ENCODE measurements around the gene SPECC1.

The SPECC1 gene

DNA sequence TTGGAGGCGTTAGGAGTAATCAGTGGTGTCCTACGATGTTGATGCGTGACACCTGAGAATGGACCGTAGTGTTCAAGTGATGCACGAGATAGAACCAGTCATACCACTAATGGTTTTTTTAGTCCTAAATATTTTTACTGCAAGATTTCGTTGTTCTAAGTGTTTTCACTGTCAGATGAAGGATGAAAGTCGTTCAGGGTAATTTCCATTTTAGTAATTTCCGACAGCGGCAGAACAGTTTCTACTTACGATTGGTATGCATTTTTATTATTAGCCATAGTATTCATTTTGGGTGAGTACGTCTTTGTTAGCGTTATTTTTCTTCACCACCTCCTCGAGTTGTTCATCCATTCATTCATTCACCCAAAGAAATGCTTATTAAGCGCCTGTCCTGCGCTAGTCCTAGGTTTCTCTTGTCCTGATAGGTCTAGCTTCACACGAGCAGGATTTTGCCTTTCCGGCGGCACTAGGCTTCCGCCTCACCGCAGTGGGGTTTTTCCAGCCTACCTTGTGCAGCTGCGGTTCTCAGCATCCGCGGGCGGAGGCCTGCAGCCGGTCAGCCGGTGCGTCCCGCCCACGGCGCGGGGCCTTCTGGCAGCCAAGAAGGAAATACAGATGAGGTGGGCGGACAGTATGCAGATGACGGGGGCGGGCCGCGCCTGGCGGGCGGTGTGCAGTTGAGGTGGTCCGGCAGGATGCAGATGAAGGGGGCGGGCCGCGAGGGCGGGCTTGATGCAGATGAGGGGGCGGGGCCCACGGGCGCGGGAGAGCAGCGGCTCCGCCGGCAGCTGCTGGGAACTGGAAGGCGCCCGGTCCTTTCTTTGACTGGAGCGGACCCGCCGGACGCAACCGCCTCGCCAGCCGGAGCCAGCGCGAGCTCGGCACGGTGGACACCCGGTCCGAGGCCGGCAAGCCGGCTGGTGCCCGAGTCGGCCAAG lies 146.4 kb downstream of the SPECC1 start:
- no peak overlapping the region for H3K27ac ChIP-seq (ENCODE audit: low read depth, low read length, poor library complexity, severe bottlenecking)
- peaks cover 8% of the 10 kb centered on the region for H3K27me3 ChIP-seq (ENCODE audit: insufficient read depth, low read length)

DNA sequence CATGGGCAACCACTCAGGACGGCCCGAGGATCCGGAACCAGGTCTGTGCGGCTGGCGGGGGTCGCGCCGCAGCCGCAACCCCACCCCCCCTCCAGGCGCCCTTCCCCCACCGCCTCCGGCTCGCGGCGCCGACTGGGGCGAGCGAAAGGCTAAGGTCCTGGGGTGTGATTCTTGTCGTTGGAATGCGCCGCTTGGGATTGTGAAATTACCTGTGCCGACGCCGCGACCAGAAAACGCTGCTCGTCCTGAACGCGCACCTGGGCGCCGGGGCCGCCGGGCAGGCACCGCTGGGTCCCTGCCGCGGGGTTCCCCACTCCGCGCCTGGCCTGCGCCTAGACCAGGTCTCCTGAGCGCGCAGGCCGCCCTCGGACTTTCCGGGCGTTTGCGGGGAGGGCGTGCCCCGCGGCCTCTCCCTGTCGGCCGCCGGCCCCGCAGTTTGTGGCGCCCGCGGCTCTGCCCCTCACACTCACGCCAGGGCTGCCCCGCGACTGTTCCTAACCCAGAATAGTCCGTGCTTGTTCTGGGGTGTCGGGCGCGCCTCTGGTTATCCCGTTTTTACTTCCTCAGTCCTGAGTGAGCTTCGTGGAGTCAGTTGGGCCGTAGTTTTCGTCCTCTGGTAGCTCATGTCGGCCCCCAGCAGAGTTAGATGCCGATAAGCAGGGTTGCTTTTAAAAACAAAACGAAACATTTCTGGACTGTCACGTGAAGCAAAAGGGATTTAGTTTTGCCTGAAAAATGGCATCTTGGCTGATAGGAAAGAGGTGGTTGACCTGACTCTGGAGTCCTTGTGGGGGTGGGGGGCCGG lies 147.2 kb downstream of the SPECC1 start:
- no peaks in the 10 kb centered on the region for H4K20me1 ChIP-seq (ENCODE audit: insufficient read depth, low read length)
- no peak for TF ChIP-seq EZH2 (IDR thresholded peaks at IDR 0.05; ENCODE audit: borderline replicate concordance, low read length)
- TF ChIP-seq, protein P1, sequence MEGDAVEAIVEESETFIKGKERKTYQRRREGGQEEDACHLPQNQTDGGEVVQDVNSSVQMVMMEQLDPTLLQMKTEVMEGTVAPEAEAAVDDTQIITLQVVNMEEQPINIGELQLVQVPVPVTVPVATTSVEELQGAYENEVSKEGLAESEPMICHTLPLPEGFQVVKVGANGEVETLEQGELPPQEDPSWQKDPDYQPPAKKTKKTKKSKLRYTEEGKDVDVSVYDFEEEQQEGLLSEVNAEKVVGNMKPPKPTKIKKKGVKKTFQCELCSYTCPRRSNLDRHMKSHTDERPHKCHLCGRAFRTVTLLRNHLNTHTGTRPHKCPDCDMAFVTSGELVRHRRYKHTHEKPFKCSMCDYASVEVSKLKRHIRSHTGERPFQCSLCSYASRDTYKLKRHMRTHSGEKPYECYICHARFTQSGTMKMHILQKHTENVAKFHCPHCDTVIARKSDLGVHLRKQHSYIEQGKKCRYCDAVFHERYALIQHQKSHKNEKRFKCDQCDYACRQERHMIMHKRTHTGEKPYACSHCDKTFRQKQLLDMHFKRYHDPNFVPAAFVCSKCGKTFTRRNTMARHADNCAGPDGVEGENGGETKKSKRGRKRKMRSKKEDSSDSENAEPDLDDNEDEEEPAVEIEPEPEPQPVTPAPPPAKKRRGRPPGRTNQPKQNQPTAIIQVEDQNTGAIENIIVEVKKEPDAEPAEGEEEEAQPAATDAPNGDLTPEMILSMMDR (IDR thresholded peaks at IDR 0.05; ENCODE audit: low read length) = no peak
- no peaks in the 10 kb centered on the region for H3K79me2 ChIP-seq (ENCODE audit: insufficient read depth, low read length)
- no peaks in the 10 kb centered on the region for H3F3A ChIP-seq (ENCODE audit: insufficient read depth, low read length)
- peaks cover 10% of the 10 kb centered on the region for H3K4me1 ChIP-seq (ENCODE audit: insufficient read depth, low read length, severe bottlenecking)
- no peaks in the 10 kb centered on the region for H3K9me3 ChIP-seq (ENCODE audit: low read length)
- peak overlapping the region; percentile 62 for H3K4me3 ChIP-seq (ENCODE audit: low read depth, low read length, poor library complexity, severe bottlenecking)
- no peak overlapping the region for H3K27ac ChIP-seq (ENCODE audit: low read depth, low read length, poor library complexity, severe bottlenecking)
- no peaks in the 10 kb centered on the region for H3K36me3 ChIP-seq (ENCODE audit: insufficient read depth, low read length)
- peak overlapping the region; percentile 71 for H3K4me2 ChIP-seq (ENCODE audit: low read length)
- no peaks in the 10 kb centered on the region for H3K9me2 ChIP-seq (ENCODE audit: low read depth, low read length)
- H2AFZ ChIP-seq (ENCODE audit: low read length) = peak overlapping the region; percentile 44; the same call in 1 of the 2 replicates
- peaks cover 8% of the 10 kb centered on the region for H3K27me3 ChIP-seq (ENCODE audit: insufficient read depth, low read length)
- H3K9ac ChIP-seq (ENCODE audit: low read length) = peak overlapping the region; percentile 19; the same call in 1 of the 2 replicates

More for the DNA sequence above, 146.4 kb downstream of the SPECC1 start:
- Histone ChIP-seq H3K4me3 (ENCODE audit: low read depth, low read length, poor library complexity, severe bottlenecking) (peak overlapping the region; percentile 62), H3K4me1 (ENCODE audit: insufficient read depth, low read length, severe bottlenecking) (peaks cover 10% of the 10 kb centered on the region), H3K9ac (ENCODE audit: low read length) (peak overlapping the region; percentile 19; the same call in 1 of the 2 replicates), H3F3A (ENCODE audit: insufficient read depth, low read length) (no peaks in the 10 kb centered on the region), H3K36me3 (ENCODE audit: insufficient read depth, low read length) (no peaks in the 10 kb centered on the region), H4K20me1 (ENCODE audit: insufficient read depth, low read length) (no peaks in the 10 kb centered on the region), H3K79me2 (ENCODE audit: insufficient read depth, low read length) (no peaks in the 10 kb centered on the region), H3K9me3 (ENCODE audit: low read length) (no peaks in the 10 kb centered on the region), H3K4me2 (ENCODE audit: low read length) (peak overlapping the region; percentile 71), H3K9me2 (ENCODE audit: low read depth, low read length) (no peaks in the 10 kb centered on the region), H2AFZ (ENCODE audit: low read length) (no peak overlapping the region)
- TF ChIP-seq, protein P1 (IDR thresholded peaks at IDR 0.05; ENCODE audit: low read length) = no peak
- no peak for TF ChIP-seq EZH2 (IDR thresholded peaks at IDR 0.05; ENCODE audit: borderline replicate concordance, low read length)

DNA sequence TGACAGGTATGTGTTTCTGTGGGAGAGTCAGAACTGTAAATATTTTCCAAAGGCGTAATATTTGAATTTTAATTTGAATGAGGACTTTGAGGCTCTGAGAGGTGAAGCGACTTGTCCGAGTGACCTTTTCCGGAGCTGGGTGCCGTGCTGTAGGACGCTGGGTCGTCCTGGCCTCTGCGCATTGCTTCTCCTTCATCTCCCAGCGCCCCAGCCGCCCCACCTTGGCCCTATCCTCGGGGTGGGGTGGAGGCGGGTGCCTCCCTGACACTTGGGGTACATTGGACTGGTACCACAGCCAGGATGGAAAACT lies 147.8 kb downstream of the SPECC1 start:
- no peak overlapping the region; the same call in 1 of the 2 replicates for H2AFZ ChIP-seq (ENCODE audit: low read length)
- H3K27ac ChIP-seq (ENCODE audit: low read depth, low read length, poor library complexity, severe bottlenecking) = no peak overlapping the region
- no peaks in the 10 kb centered on the region for H3K36me3 ChIP-seq (ENCODE audit: insufficient read depth, low read length)
- no peak for TF ChIP-seq EZH2 (IDR thresholded peaks at IDR 0.05; ENCODE audit: borderline replicate concordance, low read length)
- TF ChIP-seq, protein P1 (IDR thresholded peaks at IDR 0.05; ENCODE audit: low read length) = no peak
- H3K4me1 ChIP-seq (ENCODE audit: insufficient read depth, low read length, severe bottlenecking) = peaks cover 10% of the 10 kb centered on the region
- H3K9ac ChIP-seq (ENCODE audit: low read length) = no peak overlapping the region; the same call in 1 of the 2 replicates
- H3K4me3 ChIP-seq (ENCODE audit: low read depth, low read length, poor library complexity, severe bottlenecking) = peak overlapping the region; percentile 62
- peak overlapping the region; percentile 71 for H3K4me2 ChIP-seq (ENCODE audit: low read length)
- H3F3A ChIP-seq (ENCODE audit: insufficient read depth, low read length) = no peaks in the 10 kb centered on the region
- H3K9me3 ChIP-seq (ENCODE audit: low read length) = no peaks in the 10 kb centered on the region
- no peaks in the 10 kb centered on the region for H4K20me1 ChIP-seq (ENCODE audit: insufficient read depth, low read length)
- peaks cover 8% of the 10 kb centered on the region for H3K27me3 ChIP-seq (ENCODE audit: insufficient read depth, low read length)
- no peaks in the 10 kb centered on the region for H3K9me2 ChIP-seq (ENCODE audit: low read depth, low read length)
- H3K79me2 ChIP-seq (ENCODE audit: insufficient read depth, low read length) = no peaks in the 10 kb centered on the region

Measured in OCI-LY1 (cell line).